Progenitor cell of endocrine pancreas (in vitro differentiated cells): ENCODE data around the gene MRPL27. TPM values are rescaled to one million over a fixed set of nuclear protein-coding genes. Genes with fewer than 3 reads are reported as not detected.

Experiments
- DNase-seq: peaks from one replicate; pipeline ENCODE4 v3.0.0; 2021; ENCODE audit warnings: low spot score; ENCODE audit not compliant: unreplicated experiment
- H3K27ac Mint-ChIP-seq: 2 replicates; pipeline ENCODE4 v1.8.0; 2021; ENCODE audit warnings: mild to moderate bottlenecking, moderate library complexity, mixed read lengths
- H3K27me3 Mint-ChIP-seq: 2 replicates; pipeline ENCODE4 v1.8.0; 2021; ENCODE audit warnings: mixed read lengths
- H3K36me3 Mint-ChIP-seq: 2 replicates; pipeline ENCODE4 v1.8.0; 2022; ENCODE audit warnings: mixed read lengths; ENCODE audit not compliant: insufficient read depth
- H3K4me1 Mint-ChIP-seq: 2 replicates; pipeline ENCODE4 v1.8.0; 2021; ENCODE audit warnings: low read depth, mixed read lengths
- H3K4me3 Mint-ChIP-seq: 2 replicates; pipeline ENCODE4 v1.8.0; 2021; ENCODE audit warnings: low read depth, mild to moderate bottlenecking, moderate library complexity, mixed read lengths
- H3K9me3 Mint-ChIP-seq: 2 replicates; pipeline ENCODE4 v1.8.0; 2021; ENCODE audit warnings: low read depth, mixed read lengths
- total RNA-seq: library from RNA; stranded (reverse); gene quantifications from 2 replicates; pipeline ENCODE4 v1.2.1, GENCODE V29; 2021
- TF ChIP-seq, protein P1 (sequence below): fragments of 200-600 bp; sonication (generic); IDR thresholded peaks from one replicate; pipeline ENCODE4 v1.5.0; 2021; ENCODE audit warnings: antibody characterized with exemption, mild to moderate bottlenecking; ENCODE audit not compliant: unreplicated experiment

The MRPL27 gene
- total RNA-seq, 1 donor from 2014 or later = 59.6 TPM

DNA sequence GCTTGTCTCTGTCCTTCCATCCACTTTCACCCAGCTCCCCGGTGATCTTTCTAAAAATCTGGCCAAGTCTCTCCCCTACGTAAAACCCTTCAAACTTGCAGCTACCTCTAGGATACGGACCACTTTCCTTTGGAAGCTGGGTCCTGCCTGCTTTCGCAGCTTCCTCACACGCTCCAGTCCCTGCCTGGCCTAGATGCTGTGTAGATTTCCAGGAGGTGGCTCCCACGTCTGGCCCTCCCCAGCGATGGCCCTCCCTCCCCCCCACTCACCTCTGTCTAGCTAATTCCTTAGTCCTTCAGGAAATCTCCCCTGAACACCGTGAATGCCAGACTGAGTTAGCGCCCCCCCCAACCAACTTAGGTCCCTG is 24.9 kb upstream of the MRPL27 start:
- Mint-ChIP-seq H3K4me1 (peaks cover 14% of the 10 kb centered on the region), H3K9me3 (no peaks in the 10 kb centered on the region), H3K27ac (peak overlapping the region; percentile 54), H3K36me3 (peaks cover 10% of the 10 kb centered on the region), H3K4me3 (peak overlapping the region; percentile 83), H3K27me3 (no peaks in the 10 kb centered on the region)
- TF ChIP-seq, protein P1, sequence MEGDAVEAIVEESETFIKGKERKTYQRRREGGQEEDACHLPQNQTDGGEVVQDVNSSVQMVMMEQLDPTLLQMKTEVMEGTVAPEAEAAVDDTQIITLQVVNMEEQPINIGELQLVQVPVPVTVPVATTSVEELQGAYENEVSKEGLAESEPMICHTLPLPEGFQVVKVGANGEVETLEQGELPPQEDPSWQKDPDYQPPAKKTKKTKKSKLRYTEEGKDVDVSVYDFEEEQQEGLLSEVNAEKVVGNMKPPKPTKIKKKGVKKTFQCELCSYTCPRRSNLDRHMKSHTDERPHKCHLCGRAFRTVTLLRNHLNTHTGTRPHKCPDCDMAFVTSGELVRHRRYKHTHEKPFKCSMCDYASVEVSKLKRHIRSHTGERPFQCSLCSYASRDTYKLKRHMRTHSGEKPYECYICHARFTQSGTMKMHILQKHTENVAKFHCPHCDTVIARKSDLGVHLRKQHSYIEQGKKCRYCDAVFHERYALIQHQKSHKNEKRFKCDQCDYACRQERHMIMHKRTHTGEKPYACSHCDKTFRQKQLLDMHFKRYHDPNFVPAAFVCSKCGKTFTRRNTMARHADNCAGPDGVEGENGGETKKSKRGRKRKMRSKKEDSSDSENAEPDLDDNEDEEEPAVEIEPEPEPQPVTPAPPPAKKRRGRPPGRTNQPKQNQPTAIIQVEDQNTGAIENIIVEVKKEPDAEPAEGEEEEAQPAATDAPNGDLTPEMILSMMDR = no peak
- DNase-seq = no peak

DNA sequence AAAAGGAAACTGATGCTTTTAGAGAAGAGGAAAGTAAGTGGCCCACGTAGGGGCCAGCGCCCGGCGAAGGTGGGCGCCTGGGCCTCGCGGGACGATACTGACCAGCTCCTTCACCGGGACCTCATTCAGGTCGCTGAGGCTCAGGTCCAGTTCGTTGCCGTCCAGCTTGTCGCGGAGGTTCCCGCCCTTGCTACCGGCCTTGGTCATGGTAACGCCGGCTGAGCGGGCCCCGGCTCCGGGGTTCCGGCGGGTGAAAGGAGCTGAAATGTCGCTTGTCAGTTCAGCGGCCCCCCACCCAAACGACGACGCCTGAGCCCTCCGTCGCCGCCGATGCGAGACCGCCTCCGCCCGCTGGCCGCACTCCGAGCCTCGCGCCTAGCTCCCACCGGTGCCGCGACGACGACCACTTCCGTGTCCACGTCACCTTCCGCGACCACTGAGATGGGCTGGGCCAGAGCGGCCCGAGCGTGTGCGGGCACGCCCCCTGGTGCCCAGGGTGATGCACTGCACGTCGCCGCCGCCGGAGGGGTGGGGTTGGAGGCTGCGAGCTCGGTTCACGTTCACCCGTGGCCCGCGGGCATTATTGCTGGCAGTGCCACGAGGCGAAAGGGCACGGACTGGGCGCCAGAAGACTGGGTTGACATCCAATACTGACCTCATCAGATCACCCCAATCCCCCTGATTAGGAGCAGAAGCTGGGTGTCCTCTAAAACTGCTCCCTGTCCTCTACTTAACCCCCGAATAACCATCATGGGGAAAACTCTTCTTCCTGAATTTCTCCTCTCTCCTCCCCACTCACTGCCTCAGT is 24.3 kb upstream of the MRPL27 start, which contains the start of gene LRRC59:
Gene LRRC59 (minus strand): TSS at position 413 of the 808 bp plus-strand sequence. CDS start 206 bp downstream, at position 207.
- TF ChIP-seq, protein P1 = peak; percentile 99
- Mint-ChIP-seq H3K9me3 (no peaks in the 10 kb centered on the region), H3K27ac (peak within 1 kb of the TSS; percentile 95), H3K36me3 (peaks cover 11% of the 10 kb centered on the region), H3K4me3 (peak within 1 kb of the TSS; percentile 83), H3K4me1 (peaks cover 12% of the 10 kb centered on the region), H3K27me3 (no peaks in the 10 kb centered on the region)
- peak; percentile 89 for DNase-seq

DNA sequence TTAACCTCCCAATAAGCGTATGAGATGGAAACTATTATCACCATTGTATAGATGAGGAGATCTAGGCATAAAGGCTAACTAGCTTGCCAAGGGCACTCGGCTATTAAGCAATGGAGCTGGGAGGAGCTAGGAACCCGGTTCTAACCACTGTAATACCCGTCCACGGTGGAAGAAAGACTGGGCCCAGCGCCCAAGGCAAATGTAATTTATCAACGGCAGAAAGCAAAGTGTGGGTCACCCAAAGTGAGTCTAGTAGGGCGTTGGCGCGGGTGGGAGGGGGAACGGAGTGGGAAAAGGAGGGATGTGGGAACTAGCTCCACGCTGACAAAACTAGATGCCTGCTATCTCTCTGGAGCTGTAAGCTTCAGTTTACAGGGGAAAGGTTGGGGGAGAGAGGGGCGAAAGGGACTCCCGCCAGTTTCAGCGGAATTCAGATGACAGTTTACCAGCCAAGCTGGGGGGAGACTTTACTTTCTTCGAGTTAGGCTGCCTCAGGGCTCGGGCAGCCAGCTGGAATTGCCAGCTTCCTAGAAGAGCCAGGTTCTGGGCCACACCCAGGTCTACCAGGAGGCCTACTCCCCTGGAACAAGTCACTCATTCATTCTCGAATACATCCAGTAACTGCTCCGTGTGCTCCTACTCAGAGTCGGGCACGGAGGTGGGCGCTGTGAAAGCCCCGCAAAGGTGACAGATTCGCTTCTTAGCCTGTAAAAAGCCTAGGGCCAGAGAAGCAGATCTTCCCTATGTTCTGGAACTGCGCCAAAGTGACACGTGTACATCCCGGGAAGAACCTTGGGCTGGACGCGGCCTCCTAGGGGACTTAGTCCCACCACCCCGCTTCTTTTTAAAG is 23.5 kb upstream of the MRPL27 start:
- H3K36me3 Mint-ChIP-seq = peaks cover 13% of the 10 kb centered on the region
- DNase-seq = no peak
- TF ChIP-seq, protein P1 = no peak
- H3K27ac Mint-ChIP-seq = peak overlapping the region; percentile 95
- H3K4me3 Mint-ChIP-seq = peak overlapping the region; percentile 83
- no peaks in the 10 kb centered on the region for H3K9me3 Mint-ChIP-seq
- no peaks in the 10 kb centered on the region for H3K27me3 Mint-ChIP-seq
- H3K4me1 Mint-ChIP-seq = peaks cover 9% of the 10 kb centered on the region

DNA sequence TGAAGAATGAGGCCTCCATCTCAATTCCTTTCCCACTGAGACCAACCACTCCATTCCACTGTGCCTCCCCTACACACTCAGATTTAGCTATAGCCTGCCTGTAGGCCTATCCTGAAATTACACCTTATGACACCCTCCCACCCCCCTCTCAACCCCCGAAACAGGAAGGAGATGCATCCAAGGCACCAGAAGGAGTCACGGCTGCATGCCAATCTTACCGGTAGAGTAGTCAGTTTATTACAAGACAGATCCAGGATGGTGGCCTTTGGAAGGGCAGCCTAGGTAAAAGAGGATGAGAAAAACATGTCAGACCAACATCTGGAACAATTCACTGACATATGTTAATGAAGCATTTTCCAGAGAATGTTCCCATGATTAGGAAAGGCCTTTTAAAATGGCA is 21.7 kb upstream of the MRPL27 start:
- Mint-ChIP-seq H3K27ac (no peak overlapping the region), H3K36me3 (peaks cover 13% of the 10 kb centered on the region)

DNA sequence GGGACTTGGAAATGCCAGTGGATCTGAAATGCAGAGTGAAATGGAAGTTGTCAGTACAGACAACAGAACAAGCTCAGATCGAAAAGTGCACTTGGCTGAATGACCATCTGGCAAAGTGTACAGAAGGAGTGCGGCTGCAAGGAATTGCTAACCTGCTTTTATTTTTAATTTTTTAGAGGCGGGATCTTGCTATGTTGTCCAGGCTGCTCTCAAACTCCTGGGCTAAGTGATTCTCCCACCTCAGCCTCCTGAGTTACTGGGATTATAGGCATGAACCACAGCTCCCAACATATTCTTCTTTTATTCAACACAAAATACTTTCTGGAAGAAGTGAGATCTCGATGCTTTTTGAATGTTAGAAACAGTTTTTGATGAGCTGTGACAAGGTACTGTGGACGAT is 20.7 kb upstream of the MRPL27 start:
- DNase-seq = no peak
- no peak overlapping the region for H3K4me3 Mint-ChIP-seq
- H3K27me3 Mint-ChIP-seq = no peaks in the 10 kb centered on the region
- no peaks in the 10 kb centered on the region for H3K9me3 Mint-ChIP-seq
- no peak overlapping the region for H3K27ac Mint-ChIP-seq
- H3K36me3 Mint-ChIP-seq = peaks cover 16% of the 10 kb centered on the region
- TF ChIP-seq, protein P1 = no peak
- peaks cover 9% of the 10 kb centered on the region for H3K4me1 Mint-ChIP-seq

More for the DNA sequence above, 21.7 kb upstream of the MRPL27 start:
- Mint-ChIP-seq H3K27me3 (no peaks in the 10 kb centered on the region), H3K4me1 (peaks cover 9% of the 10 kb centered on the region), H3K4me3 (no peak overlapping the region), H3K9me3 (no peaks in the 10 kb centered on the region)
- TF ChIP-seq, protein P1 = no peak
- no peak for DNase-seq
